Transverse colon (tissue), 4 donors: ENCODE results near the gene ANKRD11.

ENCODE experiments used
- EP300 ChIP-seq: sonication (generic); formaldehyde crosslinking; IDR thresholded peaks from one replicate; pipeline ENCODE4 v1.6.1; 2017; ENCODE audit warnings: antibody characterized with exemption, low read depth
- POLR2A ChIP-seq: fragments of 450-650 bp; IDR thresholded peaks from one replicate; pipeline ENCODE4 v1.6.1; 2016; ENCODE audit warnings: antibody characterized with exemption, mild to moderate bottlenecking, moderate library complexity
- POLR2AphosphoS5 ChIP-seq, 3 donors: sonication (generic); formaldehyde crosslinking; IDR thresholded peaks; one replicate each; pipeline ENCODE4 v1.6.1; 2016; ENCODE audit warnings: antibody characterized with exemption in 3 of 3
- TF ChIP-seq, protein P1 (sequence below), 5 experiments: fragments of 200-600 bp in 3 of 5; fragments of 450-650 bp in 2 of 5; sonication (generic) in 3 of 5; IDR thresholded peaks; 1 replicate in 2 of 5; 2 replicates in 3 of 5; pipeline ENCODE4 v1.5.1; 2016 to 2017; ENCODE audit warnings: antibody characterized with exemption in 5 of 5, inconsistent platforms in 3 of 5, mild to moderate bottlenecking in 2 of 5, moderate library complexity in 1 of 5

DNA sequence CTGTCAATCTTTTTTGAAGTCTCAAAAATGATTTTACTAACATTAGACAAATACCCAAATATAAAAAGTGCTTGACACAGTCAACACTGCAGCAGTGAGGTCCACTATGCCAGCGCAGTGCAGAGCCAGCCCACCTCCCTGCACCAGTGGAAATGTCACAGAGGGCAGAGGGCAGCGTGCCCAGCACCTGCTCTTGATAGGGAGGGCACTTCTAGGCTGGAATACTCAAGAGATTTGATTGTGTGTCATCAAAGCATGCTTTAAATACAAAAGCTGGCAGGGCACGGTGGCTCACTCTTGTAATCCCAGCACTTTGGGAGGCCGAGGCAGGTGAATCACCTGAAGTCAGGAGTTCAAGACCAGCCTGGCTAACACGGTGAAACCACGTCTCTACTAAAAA, 136.0 kb downstream of the ANKRD11 start:
- TF ChIP-seq POLR2A: no peak
- TF ChIP-seq, protein P1, sequence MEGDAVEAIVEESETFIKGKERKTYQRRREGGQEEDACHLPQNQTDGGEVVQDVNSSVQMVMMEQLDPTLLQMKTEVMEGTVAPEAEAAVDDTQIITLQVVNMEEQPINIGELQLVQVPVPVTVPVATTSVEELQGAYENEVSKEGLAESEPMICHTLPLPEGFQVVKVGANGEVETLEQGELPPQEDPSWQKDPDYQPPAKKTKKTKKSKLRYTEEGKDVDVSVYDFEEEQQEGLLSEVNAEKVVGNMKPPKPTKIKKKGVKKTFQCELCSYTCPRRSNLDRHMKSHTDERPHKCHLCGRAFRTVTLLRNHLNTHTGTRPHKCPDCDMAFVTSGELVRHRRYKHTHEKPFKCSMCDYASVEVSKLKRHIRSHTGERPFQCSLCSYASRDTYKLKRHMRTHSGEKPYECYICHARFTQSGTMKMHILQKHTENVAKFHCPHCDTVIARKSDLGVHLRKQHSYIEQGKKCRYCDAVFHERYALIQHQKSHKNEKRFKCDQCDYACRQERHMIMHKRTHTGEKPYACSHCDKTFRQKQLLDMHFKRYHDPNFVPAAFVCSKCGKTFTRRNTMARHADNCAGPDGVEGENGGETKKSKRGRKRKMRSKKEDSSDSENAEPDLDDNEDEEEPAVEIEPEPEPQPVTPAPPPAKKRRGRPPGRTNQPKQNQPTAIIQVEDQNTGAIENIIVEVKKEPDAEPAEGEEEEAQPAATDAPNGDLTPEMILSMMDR (IDR thresholded peaks at IDR 0.05): no peak
- TF ChIP-seq POLR2AphosphoS5 (IDR thresholded peaks at IDR 0.05): no peak
- TF ChIP-seq EP300: no peak
